Measurements from ENCODE around the gene C2CD4C. TPM values are rescaled to one million over a fixed set of nuclear protein-coding genes. Genes with fewer than 3 reads are reported as not detected.

C2CD4C gene
- polyA plus RNA-seq, 1 donor (not counting 4 experiments of a cell fraction or from before 2014, with no cell fraction given), result 1.6 TPM

DNA sequence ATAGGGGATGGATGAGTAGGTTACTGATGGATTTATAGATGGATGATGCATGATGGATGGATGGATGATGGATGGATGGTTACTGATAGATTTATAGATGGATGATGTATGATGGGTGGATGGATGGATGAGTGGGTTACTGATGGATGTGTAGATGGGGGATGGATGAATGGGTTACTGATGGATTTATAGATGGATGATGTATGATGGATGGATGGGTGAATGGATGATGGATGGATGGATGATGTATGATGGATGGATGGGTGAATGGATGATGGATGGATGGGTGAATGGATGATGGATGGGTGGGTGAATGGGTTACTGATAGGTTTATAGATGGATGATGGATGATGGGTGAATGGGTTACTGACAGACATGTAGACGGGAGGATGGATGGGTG lies 6.3 kb upstream of the C2CD4C start:
- Histone ChIP-seq H3K9ac (ENCODE audit: control insufficient read depth, extremely low read depth, insufficient read depth, low read length) (no peak overlapping the region), H3K9me1 (ENCODE audit: control insufficient read depth, extremely low read depth, insufficient read depth, low read length) (no peaks in the 10 kb centered on the region), H4K20me1 (ENCODE audit: control insufficient read depth, extremely low read depth, insufficient read depth, low read length) (no peaks in the 10 kb centered on the region), H3K36me3 (ENCODE audit: control insufficient read depth in 2 of 2, extremely low read depth in 1 of 2, insufficient read depth in 2 of 2, low read length in 2 of 2) (no peaks in the 10 kb centered on the region), H2AFZ (ENCODE audit: control insufficient read depth, low read length) (no peak overlapping the region), H3K4me1 (ENCODE audit: control insufficient read depth, extremely low read depth, insufficient read depth, low read length) (no peaks in the 10 kb centered on the region), H3K9me3 (ENCODE audit: control insufficient read depth, low read depth, low read length) (no peaks in the 10 kb centered on the region), H3K27ac (ENCODE audit: control insufficient read depth, insufficient read depth, low read length) (no peak overlapping the region), H3K4me2 (ENCODE audit: control insufficient read depth, extremely low read depth, insufficient read depth, low read depth, low read length) (no peak overlapping the region), H3K79me2 (ENCODE audit: control insufficient read depth, insufficient read depth, low read length) (no peaks in the 10 kb centered on the region), H3K4me3 (ENCODE audit: control insufficient read depth in 2 of 3, extremely low read depth in 1 of 3, insufficient read depth in 2 of 3, low read depth in 1 of 3, low read length in 3 of 3) (no peak overlapping the region), H3K27me3 (ENCODE audit: control insufficient read depth, extremely low read depth, insufficient read depth, low read length) (peaks cover 21% of the 10 kb centered on the region)
- DNase-seq (ENCODE audit: low read depth, low spot score), result no peak
- dilution Hi-C loops (cut with MboI; ENCODE audit: extremely low pct_ligation_motif_present, low sequenced_read_pairs), result no loop called here
- FAIRE-seq, result no peak
- TF ChIP-seq, protein P1, sequence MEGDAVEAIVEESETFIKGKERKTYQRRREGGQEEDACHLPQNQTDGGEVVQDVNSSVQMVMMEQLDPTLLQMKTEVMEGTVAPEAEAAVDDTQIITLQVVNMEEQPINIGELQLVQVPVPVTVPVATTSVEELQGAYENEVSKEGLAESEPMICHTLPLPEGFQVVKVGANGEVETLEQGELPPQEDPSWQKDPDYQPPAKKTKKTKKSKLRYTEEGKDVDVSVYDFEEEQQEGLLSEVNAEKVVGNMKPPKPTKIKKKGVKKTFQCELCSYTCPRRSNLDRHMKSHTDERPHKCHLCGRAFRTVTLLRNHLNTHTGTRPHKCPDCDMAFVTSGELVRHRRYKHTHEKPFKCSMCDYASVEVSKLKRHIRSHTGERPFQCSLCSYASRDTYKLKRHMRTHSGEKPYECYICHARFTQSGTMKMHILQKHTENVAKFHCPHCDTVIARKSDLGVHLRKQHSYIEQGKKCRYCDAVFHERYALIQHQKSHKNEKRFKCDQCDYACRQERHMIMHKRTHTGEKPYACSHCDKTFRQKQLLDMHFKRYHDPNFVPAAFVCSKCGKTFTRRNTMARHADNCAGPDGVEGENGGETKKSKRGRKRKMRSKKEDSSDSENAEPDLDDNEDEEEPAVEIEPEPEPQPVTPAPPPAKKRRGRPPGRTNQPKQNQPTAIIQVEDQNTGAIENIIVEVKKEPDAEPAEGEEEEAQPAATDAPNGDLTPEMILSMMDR (optimal IDR thresholded peaks at IDR 0.05 in 1 of 3, IDR thresholded peaks at IDR 0.05 in 1 of 3, conservative IDR thresholded peaks at IDR 0.05 in 1 of 3; ENCODE audit: extremely low read depth in 1 of 3, insufficient read depth in 2 of 3, low read length in 3 of 3), result no peak
- TF ChIP-seq EZH2 (IDR thresholded peaks at IDR 0.05; ENCODE audit: low read length), result no peak

DNA sequence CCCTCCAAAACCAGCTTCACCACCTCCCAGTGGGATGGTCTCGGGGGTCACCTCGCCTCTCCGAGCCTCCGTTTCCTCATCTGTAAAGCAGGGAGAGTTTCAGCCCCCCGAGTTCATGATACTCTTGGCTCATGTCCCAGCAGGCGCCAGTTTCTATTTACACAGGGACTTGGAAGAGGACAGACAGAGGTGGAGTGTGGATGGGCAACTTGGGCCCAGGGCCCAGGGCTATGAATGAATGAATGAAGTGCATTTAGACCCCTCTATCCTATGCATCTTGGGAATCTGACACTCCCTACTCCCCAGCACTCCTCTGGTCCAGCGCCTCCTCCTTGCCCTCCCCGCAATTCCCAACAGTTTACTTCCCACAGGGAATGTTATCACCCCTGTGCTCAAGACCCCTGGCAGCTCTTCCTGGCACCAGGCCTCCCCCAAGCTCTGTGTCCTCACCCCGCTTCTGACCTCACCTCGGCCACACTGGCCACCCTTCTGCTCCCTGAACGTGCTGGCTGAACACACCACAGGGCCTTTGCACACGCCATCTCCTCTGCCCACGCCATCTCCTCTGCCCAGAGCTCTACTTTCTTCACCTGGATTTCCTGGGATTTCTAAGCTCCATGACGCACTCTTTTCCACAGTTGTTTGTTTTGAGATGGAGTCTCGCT lies 4.9 kb upstream of the C2CD4C start:
- no peak for DNase-seq (ENCODE audit: low read depth, low spot score)
- Histone ChIP-seq H3K27me3 (ENCODE audit: control insufficient read depth, extremely low read depth, insufficient read depth, low read length) (peaks cover 34% of the 10 kb centered on the region), H3K4me2 (ENCODE audit: control insufficient read depth, extremely low read depth, insufficient read depth, low read depth, low read length) (no peak overlapping the region), H2AFZ (ENCODE audit: control insufficient read depth, low read length) (no peak overlapping the region), H3K27ac (ENCODE audit: control insufficient read depth, insufficient read depth, low read length) (no peak overlapping the region), H4K20me1 (ENCODE audit: control insufficient read depth, extremely low read depth, insufficient read depth, low read length) (no peaks in the 10 kb centered on the region), H3K36me3 (ENCODE audit: control insufficient read depth in 2 of 2, extremely low read depth in 1 of 2, insufficient read depth in 2 of 2, low read length in 2 of 2) (no peaks in the 10 kb centered on the region), H3K9ac (ENCODE audit: control insufficient read depth, extremely low read depth, insufficient read depth, low read length) (no peak overlapping the region), H3K79me2 (ENCODE audit: control insufficient read depth, insufficient read depth, low read length) (no peaks in the 10 kb centered on the region), H3K9me3 (ENCODE audit: control insufficient read depth, low read depth, low read length) (no peaks in the 10 kb centered on the region), H3K4me1 (ENCODE audit: control insufficient read depth, extremely low read depth, insufficient read depth, low read length) (peaks cover 4% of the 10 kb centered on the region), H3K4me3 (ENCODE audit: control insufficient read depth in 2 of 3, extremely low read depth in 1 of 3, insufficient read depth in 2 of 3, low read depth in 1 of 3, low read length in 3 of 3) (no peak overlapping the region), H3K9me1 (ENCODE audit: control insufficient read depth, extremely low read depth, insufficient read depth, low read length) (no peaks in the 10 kb centered on the region)
- no peak for FAIRE-seq
- TF ChIP-seq EZH2 (IDR thresholded peaks at IDR 0.05; ENCODE audit: low read length), result no peak
- TF ChIP-seq, protein P1 (optimal IDR thresholded peaks at IDR 0.05 in 1 of 3, IDR thresholded peaks at IDR 0.05 in 1 of 3, conservative IDR thresholded peaks at IDR 0.05 in 1 of 3; ENCODE audit: extremely low read depth in 1 of 3, insufficient read depth in 2 of 3, low read length in 3 of 3), result no peak
- dilution Hi-C loops (cut with MboI; ENCODE audit: extremely low pct_ligation_motif_present, low sequenced_read_pairs), result no loop called here

Measured in keratinocyte (primary cell).